H1 (cell line): ENCODE data around the gene ATP6V1B1. TPM values are rescaled to one million over a fixed set of nuclear protein-coding genes. Genes with fewer than 3 reads are reported as not detected.
A peak's percentile ranks its signal among the peaks of the same experiment; 100 is the strongest.

ENCODE experiments used
- EP300 ChIP-seq, 2 experiments: IDR thresholded peaks; 1 replicate in 1 of 2; 2 replicates in 1 of 2; pipeline ENCODE4 v1.6.1; 2011 to 2012; ENCODE audit warnings: low read depth in 2 of 2, low read length in 2 of 2, mild to moderate bottlenecking in 2 of 2, borderline replicate concordance in 1 of 2, inconsistent platforms in 1 of 2, moderate library complexity in 1 of 2
- PHF8 ChIP-seq: fragments of 200-600 bp; sonication (generic); conservative IDR thresholded peaks from 2 replicates; pipeline ENCODE4 v1.7.1; 2012; ENCODE audit warnings: low read depth, mild to moderate bottlenecking, inconsistent platforms, low read length, moderate library complexity
- RNF2 ChIP-seq: fragments of 200-900, 300-1000 bp; sonication (generic); IDR thresholded peaks from 2 replicates; pipeline ENCODE4 v1.7.1; 2016; ENCODE audit warnings: borderline replicate concordance, low read depth, mild to moderate bottlenecking, antibody characterized with exemption, low read length; ENCODE audit not compliant: poor library complexity, severe bottlenecking; ENCODE audit errors: missing control alignments
- TAF1 ChIP-seq: IDR thresholded peaks from 2 replicates; pipeline ENCODE4 v1.6.1; 2011; ENCODE audit warnings: mild to moderate bottlenecking, low read depth, low read length
- polyA plus RNA-seq, 7 experiments: library from polyadenylated mRNA; depleted of rRNA in 3 of 7; stranded (reverse) in 5 of 7; unstranded in 2 of 7; fragments of >200 nt in 5 of 7; fragments of 200-250 nt in 2 of 7; gene quantifications; 1 replicate in 5 of 7; 2 replicates in 1 of 7; 4 replicates in 1 of 7; pipeline versions ENCODE4 v1.2.1 to v1.2.3, GENCODE V29; 2011 to 2013; ENCODE audit warnings: missing spikeins in 2 of 7, mixed read lengths in 2 of 7
- total RNA-seq: library from RNA; stranded (reverse); fragmentation: NEBNext Ultra II Directional; extraction: Animal tissue kit (Norgen Biotek cat#: 25700); gene quantifications from 2 replicates; pipeline ENCODE4 v1.2.1, GENCODE V29; 2021

The ATP6V1B1 gene
- total and polyA plus RNA-seq, 2 of the 8 experiments (the other 6 are each of a cell fraction or from before 2014, with no cell fraction given), result not detected

DNA sequence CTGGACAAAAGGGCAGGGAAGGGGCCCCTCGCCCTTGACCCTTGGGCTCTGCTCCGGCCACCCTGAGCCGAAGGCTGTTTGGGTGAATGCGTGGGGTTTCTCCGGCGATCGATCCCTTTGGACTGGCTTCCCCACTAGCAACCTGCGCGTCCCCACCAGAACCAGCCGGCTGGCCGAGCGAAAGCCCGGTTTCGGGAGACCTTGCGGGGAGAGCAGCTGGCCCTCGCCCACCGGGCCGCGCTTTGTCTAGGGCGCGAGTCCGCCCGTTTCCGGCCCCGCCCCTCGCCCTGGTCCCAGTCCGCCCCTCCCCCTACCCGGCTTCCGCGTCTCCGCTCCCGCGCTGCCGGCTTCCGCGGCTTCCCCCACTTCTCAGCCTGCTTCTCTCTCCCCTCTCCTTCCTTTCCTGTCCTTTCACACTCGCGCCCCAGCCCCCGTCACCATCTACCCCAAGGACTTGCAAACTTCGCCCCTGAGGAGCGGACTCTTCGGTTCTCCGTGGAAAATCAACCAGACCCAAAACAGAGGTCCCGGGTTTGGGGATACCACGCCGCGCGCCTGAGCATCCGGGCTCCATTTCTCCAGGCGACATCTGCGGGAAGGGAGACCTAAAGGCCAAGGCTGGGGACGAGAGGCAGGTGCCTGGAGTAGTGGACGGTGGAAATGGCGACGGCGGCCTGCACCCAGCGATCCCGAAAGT, 48.0 kb upstream of the ATP6V1B1 start (continued):
- no peak for TF ChIP-seq PHF8
- TF ChIP-seq RNF2, result peak; percentile 58
- TF ChIP-seq TAF1, result no peak
- no peak for TF ChIP-seq EP300 (IDR thresholded peaks at IDR 0.05; ENCODE audit: borderline replicate concordance in 1 of 2, low read depth in 2 of 2, low read length in 2 of 2)
